K562 (cell line): ENCODE data around the gene SCAMP3. TPM values are rescaled to one million over a fixed set of nuclear protein-coding genes. Genes with fewer than 3 reads are reported as not detected.
A peak's percentile ranks its signal among the peaks of the same experiment; 100 is the strongest.

ENCODE experiments used
- BRD9 ChIP-seq: fragments of 450-650 bp; IDR thresholded peaks from 2 replicates; pipeline ENCODE4 v1.6.1; 2018; ENCODE audit warnings: low read depth; ENCODE audit not compliant: partially characterized antibody
- CCAR2 ChIP-seq: fragments of 200-400 bp; formaldehyde crosslinking; IDR thresholded peaks from 2 replicates; pipeline ENCODE4 v1.6.1; 2017; ENCODE audit warnings: mild to moderate bottlenecking, low read depth, low read length
- CHD1 ChIP-seq: fragments of 200-600 bp; sonication (generic); IDR thresholded peaks from one replicate; pipeline ENCODE4 v1.6.1; 2012; ENCODE audit warnings: mild to moderate bottlenecking, moderate library complexity, low read length, inconsistent platforms
- HLTF ChIP-seq: fragments of 450-650 bp; IDR thresholded peaks from 2 replicates; pipeline ENCODE4 v1.6.1; 2016
- ID3 ChIP-seq, 2 experiments: fragments of 250-450 bp in 1 of 2; fragments of 450-650 bp in 1 of 2; sonication (Bioruptor Pico) in 1 of 2; IDR thresholded peaks; 2 replicates each; pipeline versions ENCODE4 v1.6.1 to v1.8.0; 2016 to 2021; ENCODE audit warnings: mild to moderate bottlenecking in 2 of 2, moderate library complexity in 2 of 2, missing compliant biosample characterization in 1 of 2, missing genetic modification characterization in 1 of 2
- MIER1 ChIP-seq: fragments of 450-650 bp; IDR thresholded peaks from 2 replicates; pipeline ENCODE4 v1.6.1; 2016; ENCODE audit warnings: antibody characterized with exemption, mild to moderate bottlenecking, low read depth
- MNT ChIP-seq, 2 experiments: fragments of 450-650 bp; conservative IDR thresholded peaks; 2 replicates each; pipeline ENCODE4 v1.6.1; 2017; ENCODE audit warnings: mild to moderate bottlenecking in 2 of 2, moderate library complexity in 2 of 2
- MTA1 ChIP-seq: fragments of 450-650 bp; IDR thresholded peaks from 2 replicates; pipeline ENCODE4 v1.6.1; 2017; ENCODE audit warnings: borderline replicate concordance
- RFX5 ChIP-seq: IDR thresholded peaks from 2 replicates; pipeline ENCODE4 v1.6.1; 2011; ENCODE audit warnings: low read depth, mild to moderate bottlenecking, improper control_type of control experiment, low read length
- TEAD4 ChIP-seq, 2 experiments: sonication (generic) in 1 of 2; formaldehyde crosslinking in 1 of 2; IDR thresholded peaks; 2 replicates each; pipeline versions ENCODE4 v1.6.1 to v1.8.0; 2012 to 2022; ENCODE audit warnings: borderline replicate concordance in 1 of 2, inconsistent platforms in 1 of 2, low read length in 1 of 2, mild to moderate bottlenecking in 1 of 2, missing genetic modification reagents in 1 of 2
- THAP7 ChIP-seq: fragments of 250-450 bp; sonication (Bioruptor Pico); IDR thresholded peaks from 2 replicates; pipeline ENCODE4 v1.5.0; 2021
- XRCC3 ChIP-seq: fragments of 450-650 bp; IDR thresholded peaks from 2 replicates; pipeline ENCODE4 v1.6.1; 2017; ENCODE audit warnings: mild to moderate bottlenecking, moderate library complexity
- ZEB2 ChIP-seq: fragments of 450-650 bp; IDR thresholded peaks from 2 replicates; pipeline ENCODE4 v1.6.1; 2016
- ZNF3 ChIP-seq: fragments of 250-450 bp; sonication (Bioruptor Pico); IDR thresholded peaks from 2 replicates; pipeline ENCODE4 v1.5.0; 2021; ENCODE audit warnings: mild to moderate bottlenecking, moderate library complexity
- ZNF41 ChIP-seq: fragments of 250-450 bp; sonication (Bioruptor Pico); conservative IDR thresholded peaks from 2 replicates; pipeline ENCODE4 v1.4.0; 2020; ENCODE audit warnings: mild to moderate bottlenecking
- ZNF512 ChIP-seq: IDR thresholded peaks from 2 replicates; pipeline ENCODE4 v1.6.1; 2016; ENCODE audit warnings: missing genetic modification characterization, missing compliant biosample characterization
- ZNF766 ChIP-seq: fragments of 200-800 bp; sonication (Bioruptor generic); conservative IDR thresholded peaks from 2 replicates; pipeline ENCODE4 v1.6.1; 2016; ENCODE audit warnings: missing genetic modification characterization, missing compliant biosample characterization
- polyA plus RNA-seq, 8 experiments: library from polyadenylated mRNA; depleted of rRNA in 4 of 8; stranded (reverse) in 5 of 8; unstranded in 3 of 8; fragments of >200 nt; fragmentation: Nextera tagmentation in 2 of 8; fragmentation: Illumina TruSeq in 1 of 8; extraction: Ambion mirVana in 2 of 8; extraction: Trizol in 1 of 8; gene quantifications; 2 replicates each; pipeline versions ENCODE4 v1.2.1 to v1.2.3, GENCODE V29; 2011 to 2014; ENCODE audit warnings: inconsistent platforms in 1 of 8, missing spikeins in 1 of 8
- total RNA-seq, 7 experiments: library from RNA; depleted of rRNA in 6 of 7; stranded (reverse); fragments of >200 nt in 6 of 7; fragmentation: Illumina TruSeq in 2 of 7; extraction: Trizol in 2 of 7; gene quantifications; 2 replicates each; pipeline versions ENCODE4 v1.2.1 to v1.2.3, GENCODE V29; 2011 to 2021; ENCODE audit warnings: low replicate concordance in 1 of 7
- TF ChIP-seq, protein P1 (sequence below): fragments of 250-450 bp; sonication (Bioruptor Pico); IDR thresholded peaks from 2 replicates; pipeline ENCODE4 v1.8.0; 2022; ENCODE audit warnings: inconsistent platforms, mild to moderate bottlenecking, moderate library complexity, borderline replicate concordance

SCAMP3 gene
- total and polyA plus RNA-seq, 9 of the 15 experiments (the other 6 are each of a cell fraction or from before 2014, with no cell fraction given), result 14.2 to 131 (median 86.1) TPM

DNA sequence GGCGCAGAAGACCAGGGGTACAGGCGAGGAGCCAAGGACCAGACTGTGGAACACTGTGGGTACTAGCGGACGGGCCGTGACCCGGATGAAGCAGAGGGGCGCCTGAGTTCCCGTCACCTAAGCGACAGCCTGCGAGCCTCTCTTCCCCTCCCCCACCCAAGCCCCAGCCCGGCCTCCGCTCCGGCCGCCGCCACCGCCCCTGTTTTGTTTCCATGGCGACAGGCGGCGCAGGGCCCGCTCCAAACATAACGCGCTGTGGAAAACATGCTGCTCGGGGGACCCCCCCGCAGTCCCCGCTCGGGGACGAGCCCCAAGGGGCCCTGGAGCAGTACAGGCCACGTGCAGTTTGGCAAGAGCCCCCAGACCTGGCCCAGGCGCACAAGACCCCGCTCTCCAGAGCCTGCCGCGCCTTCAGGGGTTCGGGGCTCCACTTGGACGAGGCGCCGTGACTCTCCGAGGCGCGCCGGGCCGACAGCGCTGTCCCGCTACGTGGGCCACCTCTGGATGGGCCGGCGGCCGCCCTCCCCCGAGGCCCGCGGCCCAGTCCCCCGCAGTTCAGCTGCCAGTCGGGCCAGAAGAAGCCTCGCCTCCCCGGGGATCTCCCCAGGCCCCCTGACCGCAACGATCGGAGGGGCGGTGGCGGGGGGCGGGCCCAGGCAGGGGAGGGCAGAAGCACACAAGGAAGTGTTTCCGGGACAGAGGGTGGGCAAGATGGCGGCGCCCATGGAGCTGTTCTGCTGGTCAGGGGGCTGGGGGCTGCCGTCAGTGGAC, 53.4 kb downstream of the SCAMP3 start, which contains the start of gene MTX1 (continued):
- TF ChIP-seq ZNF512 (tag) (no peak), RFX5 (no peak), HLTF (no peak), MTA1 (peak; percentile 95), ZNF3 (no peak), ID3 (CRISPR knock-in tag; IDR thresholded peaks at IDR 0.05) (no peak), ID3 (tag; IDR thresholded peaks at IDR 0.05) (no peak), XRCC3 (no peak), BRD9 (no peak), THAP7 (CRISPR knock-in tag) (no peak), TEAD4 (IDR thresholded peaks at IDR 0.05; ENCODE audit: low read length) (no peak), TEAD4 (CRISPR knock-in tag; IDR thresholded peaks at IDR 0.05; ENCODE audit: borderline replicate concordance) (no peak), CCAR2 (no peak), ZNF766 (CRISPR knock-in tag) (no peak), ZNF41 (CRISPR knock-in tag) (no peak), MNT (conservative IDR thresholded peaks at IDR 0.05) (peak; percentile 94 to 98), CHD1 (no peak), ZEB2 (no peak), MIER1 (no peak)
- TF ChIP-seq, protein P1, sequence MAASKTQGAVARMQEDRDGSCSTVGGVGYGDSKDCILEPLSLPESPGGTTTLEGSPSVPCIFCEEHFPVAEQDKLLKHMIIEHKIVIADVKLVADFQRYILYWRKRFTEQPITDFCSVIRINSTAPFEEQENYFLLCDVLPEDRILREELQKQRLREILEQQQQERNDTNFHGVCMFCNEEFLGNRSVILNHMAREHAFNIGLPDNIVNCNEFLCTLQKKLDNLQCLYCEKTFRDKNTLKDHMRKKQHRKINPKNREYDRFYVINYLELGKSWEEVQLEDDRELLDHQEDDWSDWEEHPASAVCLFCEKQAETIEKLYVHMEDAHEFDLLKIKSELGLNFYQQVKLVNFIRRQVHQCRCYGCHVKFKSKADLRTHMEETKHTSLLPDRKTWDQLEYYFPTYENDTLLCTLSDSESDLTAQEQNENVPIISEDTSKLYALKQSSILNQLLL (CRISPR knock-in tag), result no peak
